Measurements from ENCODE around the gene ZNF319. TPM values are rescaled to one million over a fixed set of nuclear protein-coding genes. Genes with fewer than 3 reads are reported as not detected.

ZNF319 gene
- polyA plus RNA-seq, 3 donors: 1.9 to 11.5 (median 4.7) TPM

DNA sequence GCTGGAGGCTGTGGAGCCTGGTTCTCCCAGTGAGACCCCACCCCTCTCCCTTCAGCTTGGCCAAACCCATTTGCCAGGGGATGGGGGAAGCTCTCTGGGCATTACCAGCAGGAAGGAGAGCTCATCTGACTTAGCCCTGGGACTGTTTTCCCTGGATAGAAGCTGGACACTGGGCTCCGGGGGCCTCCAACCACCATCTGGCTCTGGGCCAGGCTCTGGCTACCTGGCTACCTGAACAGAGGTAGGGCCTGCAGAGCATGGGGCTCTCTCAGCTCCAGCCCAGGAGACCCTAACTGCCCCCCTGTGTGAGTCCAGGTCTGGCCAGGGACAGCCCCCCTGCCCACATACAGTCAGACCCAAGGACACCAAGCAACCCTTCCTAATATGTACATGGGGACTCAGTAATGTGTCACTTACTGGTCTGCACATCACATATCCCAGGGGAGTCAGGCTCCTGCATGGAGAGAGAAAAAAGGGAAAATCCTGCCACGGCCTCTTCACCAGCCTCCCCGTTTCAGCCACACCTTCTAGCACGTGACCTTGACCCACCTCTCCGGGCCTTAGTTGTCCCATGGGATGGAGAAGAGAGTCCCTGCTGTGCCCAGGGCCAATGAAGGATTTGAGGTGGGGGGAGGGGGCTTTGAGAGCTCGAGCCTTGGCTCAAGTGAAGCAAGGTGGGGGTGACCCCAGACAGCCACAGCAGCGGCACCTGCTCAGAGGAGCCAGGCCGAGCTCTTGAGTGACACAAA, 43.4 kb downstream of the ZNF319 start:
- no peaks in the 10 kb centered on the region for H3K4me1 Mint-ChIP-seq

DNA sequence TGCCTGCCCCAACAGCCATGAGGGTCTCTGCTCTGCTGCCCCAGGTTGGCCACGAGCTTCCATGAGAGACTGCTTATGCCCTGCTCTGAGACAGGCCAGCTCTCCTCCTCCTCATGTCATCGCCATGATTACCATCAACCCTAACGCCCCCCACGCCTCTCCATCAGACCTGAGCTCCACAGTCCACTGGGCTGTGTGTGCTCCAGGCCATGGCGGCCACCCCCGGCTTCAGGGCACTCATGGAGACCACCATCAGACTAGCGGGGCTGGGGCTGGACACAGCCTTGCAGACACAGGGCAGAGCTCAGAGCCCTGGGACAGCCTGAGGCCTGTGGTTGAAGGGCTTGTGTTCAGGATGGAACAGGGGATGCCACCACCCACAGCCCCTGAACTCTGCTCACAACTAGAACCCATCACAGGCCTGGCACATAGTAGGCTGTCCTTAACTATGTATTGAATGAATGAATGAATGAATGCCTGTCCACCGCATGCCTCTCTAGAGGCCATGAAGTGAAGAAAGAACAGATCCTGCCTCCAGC, 44.1 kb downstream of the ZNF319 start:
- Histone ChIP-seq H3K9ac (ENCODE audit: insufficient read depth, low read length, poor library complexity, severe bottlenecking) (no peak overlapping the region), H3K9me3 (replicated peaks in 1 of 2; ENCODE audit: control insufficient read depth in 1 of 2, insufficient read depth in 1 of 2, low read length in 2 of 2) (no peaks in the 10 kb centered on the region), H3K79me2 (ENCODE audit: insufficient read depth, low read length) (no peaks in the 10 kb centered on the region), H2AFZ (ENCODE audit: insufficient read depth, low read depth, low read length, poor library complexity, severe bottlenecking) (no peak overlapping the region), H3K27ac (ENCODE audit: low read depth in 1 of 2, low read length in 2 of 2) (no peak overlapping the region), H3K36me3 (replicated peaks in 1 of 2; ENCODE audit: control insufficient read depth in 1 of 2, insufficient read depth in 2 of 2, low read length in 2 of 2) (no peaks in the 10 kb centered on the region), H3K4me1 (ENCODE audit: control insufficient read depth in 1 of 2, insufficient read depth in 2 of 2, low read length in 2 of 2) (no peaks in the 10 kb centered on the region), H3K4me3 (replicated peaks in 1 of 3; ENCODE audit: low read depth in 2 of 3, low read length in 3 of 3) (no peak overlapping the region), H3K4me2 (replicated peaks; ENCODE audit: extremely low read depth, low read length, poor library complexity, severe bottlenecking) (no peak overlapping the region), H4K20me1 (ENCODE audit: insufficient read depth, low read length) (no peaks in the 10 kb centered on the region), H3K27me3 (ENCODE audit: control insufficient read depth in 2 of 2, insufficient read depth in 2 of 2, low read length in 2 of 2) (no peaks in the 10 kb centered on the region)
- Mint-ChIP-seq H3K36me3 (no peaks in the 10 kb centered on the region), H3K4me1 (no peaks in the 10 kb centered on the region), H3K4me3 (no peak overlapping the region), H3K9me3 (peaks cover 0 to 2% (median 0%) of the 10 kb centered on the region in 7 donors), H3K27ac (no peak overlapping the region), H3K27me3 (ENCODE audit: low read depth in 3 of 3) (peaks cover 0 to 5% (median 3%) of the 10 kb centered on the region in 3 donors)
- intact Hi-C loops (cut with micrococcal nuclease): no loop called here
- DNase-seq: no peak
- 96% methylated on average over 4 of the region's 8 CpGs for WGBS (ENCODE audit: insufficient coverage)
- TF ChIP-seq, protein P1, sequence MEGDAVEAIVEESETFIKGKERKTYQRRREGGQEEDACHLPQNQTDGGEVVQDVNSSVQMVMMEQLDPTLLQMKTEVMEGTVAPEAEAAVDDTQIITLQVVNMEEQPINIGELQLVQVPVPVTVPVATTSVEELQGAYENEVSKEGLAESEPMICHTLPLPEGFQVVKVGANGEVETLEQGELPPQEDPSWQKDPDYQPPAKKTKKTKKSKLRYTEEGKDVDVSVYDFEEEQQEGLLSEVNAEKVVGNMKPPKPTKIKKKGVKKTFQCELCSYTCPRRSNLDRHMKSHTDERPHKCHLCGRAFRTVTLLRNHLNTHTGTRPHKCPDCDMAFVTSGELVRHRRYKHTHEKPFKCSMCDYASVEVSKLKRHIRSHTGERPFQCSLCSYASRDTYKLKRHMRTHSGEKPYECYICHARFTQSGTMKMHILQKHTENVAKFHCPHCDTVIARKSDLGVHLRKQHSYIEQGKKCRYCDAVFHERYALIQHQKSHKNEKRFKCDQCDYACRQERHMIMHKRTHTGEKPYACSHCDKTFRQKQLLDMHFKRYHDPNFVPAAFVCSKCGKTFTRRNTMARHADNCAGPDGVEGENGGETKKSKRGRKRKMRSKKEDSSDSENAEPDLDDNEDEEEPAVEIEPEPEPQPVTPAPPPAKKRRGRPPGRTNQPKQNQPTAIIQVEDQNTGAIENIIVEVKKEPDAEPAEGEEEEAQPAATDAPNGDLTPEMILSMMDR (IDR thresholded peaks at IDR 0.05): no peak

More for the DNA sequence above, 43.4 kb downstream of the ZNF319 start:
- no peaks in the 10 kb centered on the region for H4K20me1 ChIP-seq (ENCODE audit: insufficient read depth, low read length)
- no peaks in the 10 kb centered on the region for H3K27me3 ChIP-seq (ENCODE audit: control insufficient read depth in 2 of 2, insufficient read depth in 2 of 2, low read length in 2 of 2)
- no peaks in the 10 kb centered on the region for H3K9me3 ChIP-seq (replicated peaks in 1 of 2; ENCODE audit: control insufficient read depth in 1 of 2, insufficient read depth in 1 of 2, low read length in 2 of 2)
- no peaks in the 10 kb centered on the region for H3K4me1 ChIP-seq (ENCODE audit: control insufficient read depth in 1 of 2, insufficient read depth in 2 of 2, low read length in 2 of 2)
- H3K9ac ChIP-seq (ENCODE audit: insufficient read depth, low read length, poor library complexity, severe bottlenecking): no peak overlapping the region
- TF ChIP-seq, protein P1 (IDR thresholded peaks at IDR 0.05): no peak
- Mint-ChIP-seq H3K27ac (no peak overlapping the region), H3K4me3 (no peak overlapping the region), H3K9me3 (peaks cover 0 to 2% (median 0%) of the 10 kb centered on the region in 7 donors), H3K36me3 (no peaks in the 10 kb centered on the region), H3K27me3 (ENCODE audit: low read depth in 3 of 3) (peaks cover 0 to 3% (median 2%) of the 10 kb centered on the region in 3 donors)
- no peak overlapping the region for H3K4me2 ChIP-seq (replicated peaks; ENCODE audit: extremely low read depth, low read length, poor library complexity, severe bottlenecking)
- no peak for DNase-seq
- H2AFZ ChIP-seq (ENCODE audit: insufficient read depth, low read depth, low read length, poor library complexity, severe bottlenecking): no peak overlapping the region
- no peaks in the 10 kb centered on the region for H3K36me3 ChIP-seq (replicated peaks in 1 of 2; ENCODE audit: control insufficient read depth in 1 of 2, insufficient read depth in 2 of 2, low read length in 2 of 2)
- no peaks in the 10 kb centered on the region for H3K79me2 ChIP-seq (ENCODE audit: insufficient read depth, low read length)
- intact Hi-C loops (cut with micrococcal nuclease): no loop called here
- H3K4me3 ChIP-seq (replicated peaks in 1 of 3; ENCODE audit: low read depth in 2 of 3, low read length in 3 of 3): no peak overlapping the region
- no peak overlapping the region for H3K27ac ChIP-seq (ENCODE audit: low read depth in 1 of 2, low read length in 2 of 2)
- WGBS (ENCODE audit: insufficient coverage): 95% methylated on average over 4 of the region's 8 CpGs

Measured in CD14-positive monocyte (primary cell).